NCI-H2171 (cell line): ENCODE results near the gene ADAMTS17.

ENCODE experiments used
- DNase-seq: peaks from one replicate; lab custom pipeline; 2025; lab: John Stamatoyannopoulos, UW

ADAMTS17 gene

GRCh38 chr15:99974246-99974645 is 367.5 kb downstream of the ADAMTS17 start:
- no peak for DNase-seq

- DNase-seq = no peak
Observed at GRCh38 chr15:99973351-99973750, 368.4 kb downstream of the ADAMTS17 start.

GRCh38 chr15:99970891-99971430 is 370.8 kb downstream of the ADAMTS17 start:
- no peak for DNase-seq

- no peak for DNase-seq
Observed at GRCh38 chr15:99969261-99969920, 372.4 kb downstream of the ADAMTS17 start.

- DNase-seq = no peak
Observed at GRCh38 chr15:99967841-99968371, 373.9 kb downstream of the ADAMTS17 start.

- DNase-seq = no peak
Observed at GRCh38 chr15:99966815-99967214, 375.0 kb downstream of the ADAMTS17 start.

- DNase-seq = no peak
Observed at GRCh38 chr15:99965376-99965775, 376.4 kb downstream of the ADAMTS17 start.

- no peak for DNase-seq
Observed at GRCh38 chr15:99963976-99964375, 377.8 kb downstream of the ADAMTS17 start.

- no peak for DNase-seq
Observed at GRCh38 chr15:99963096-99963825, 378.5 kb downstream of the ADAMTS17 start.

- no peak for DNase-seq
Observed at GRCh38 chr15:99962006-99962561, 379.7 kb downstream of the ADAMTS17 start.

GRCh38 chr15:99961011-99961441 is 380.7 kb downstream of the ADAMTS17 start:
- no peak for DNase-seq

- DNase-seq = no peak
Observed at GRCh38 chr15:99959326-99959725, 382.4 kb downstream of the ADAMTS17 start.

- no peak for DNase-seq
Observed at GRCh38 chr15:99958426-99959097, 383.2 kb downstream of the ADAMTS17 start.

- DNase-seq = no peak
Observed at GRCh38 chr15:99957642-99958013, 384.1 kb downstream of the ADAMTS17 start.

GRCh38 chr15:99956820-99957641 is 384.7 kb downstream of the ADAMTS17 start:
- no peak for DNase-seq

GRCh38 chr15:99956022-99956775 is 385.6 kb downstream of the ADAMTS17 start:
- DNase-seq = no peak

- no peak for DNase-seq
Observed at GRCh38 chr15:99955532-99955931, 386.2 kb downstream of the ADAMTS17 start.

GRCh38 chr15:99955181-99955525 is 386.6 kb downstream of the ADAMTS17 start:
- no peak for DNase-seq

- DNase-seq = no peak
Observed at GRCh38 chr15:99954361-99955180, 387.2 kb downstream of the ADAMTS17 start.

GRCh38 chr15:99953886-99954285 is 387.9 kb downstream of the ADAMTS17 start:
- no peak for DNase-seq
